Activated CD8-positive, alpha-beta memory T cell treated with anti-CD3 and anti-CD28 coated beads for 24 hours (primary cell): ENCODE data around the gene DQX1.
A peak's percentile ranks its signal among the peaks of the same experiment; 100 is the strongest.

Experiments used
- DNase-seq: peaks from one replicate; pipeline ENCODE4 v3.0.0-alpha.2; 2020

DQX1 gene

DNA sequence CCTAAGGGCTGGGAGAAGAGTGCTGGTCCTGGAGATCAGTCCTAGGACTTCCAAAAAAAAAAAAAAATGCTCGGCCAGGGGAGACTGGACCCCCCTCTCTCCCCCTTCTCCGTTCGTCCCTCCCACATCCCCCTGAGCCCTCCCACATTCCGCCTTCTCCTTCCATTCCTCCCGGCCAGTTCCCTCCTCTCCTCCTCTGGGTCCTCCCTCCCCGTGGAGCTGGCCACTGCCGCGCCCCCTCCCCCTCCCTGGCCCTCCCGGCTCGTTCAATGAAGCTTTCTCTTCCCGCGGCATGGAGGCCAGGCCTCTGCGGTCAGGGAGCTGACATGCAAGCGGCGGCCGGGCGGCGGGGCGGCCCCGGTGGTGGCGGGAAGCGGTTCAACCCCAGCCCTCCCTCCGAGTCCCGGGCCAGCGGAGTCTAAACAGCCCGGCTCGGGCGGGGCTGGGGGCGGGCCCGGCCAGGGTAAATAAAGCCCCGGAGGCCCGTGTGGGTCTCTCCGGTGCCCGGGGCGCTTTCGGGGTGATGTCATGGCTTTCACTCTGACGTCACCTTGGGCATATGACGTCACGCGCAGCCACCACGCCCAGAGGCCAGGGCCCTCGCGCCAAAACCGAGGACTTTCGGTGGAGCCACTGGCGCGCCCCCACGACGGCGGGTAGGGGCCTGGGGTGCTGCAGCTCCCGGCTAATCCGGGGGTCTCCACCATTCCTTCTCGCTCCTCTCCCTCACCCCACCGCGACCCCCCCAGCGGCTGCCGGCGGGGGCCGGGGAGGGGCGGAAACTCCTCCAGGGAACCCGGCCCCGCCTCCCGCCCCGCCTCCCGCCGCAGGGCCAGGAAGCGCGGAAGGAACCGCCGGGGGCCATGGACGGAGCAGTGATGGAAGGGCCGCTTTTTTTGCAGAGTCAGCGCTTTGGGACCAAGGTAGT lies 28.1 kb upstream of the DQX1 start, which contains the start of the genes DOK1 and LOXL3:
DOK1 (plus strand) TSS at position 829 of the 928 bp plus-strand sequence; CDS start at position 864, 35 bp downstream.
LOXL3 (minus strand) TSS at position 51 of the 928 bp plus-strand sequence. CDS start 1,308 bp downstream, outside the sequence.
- peak; percentile 95 for DNase-seq

DNA sequence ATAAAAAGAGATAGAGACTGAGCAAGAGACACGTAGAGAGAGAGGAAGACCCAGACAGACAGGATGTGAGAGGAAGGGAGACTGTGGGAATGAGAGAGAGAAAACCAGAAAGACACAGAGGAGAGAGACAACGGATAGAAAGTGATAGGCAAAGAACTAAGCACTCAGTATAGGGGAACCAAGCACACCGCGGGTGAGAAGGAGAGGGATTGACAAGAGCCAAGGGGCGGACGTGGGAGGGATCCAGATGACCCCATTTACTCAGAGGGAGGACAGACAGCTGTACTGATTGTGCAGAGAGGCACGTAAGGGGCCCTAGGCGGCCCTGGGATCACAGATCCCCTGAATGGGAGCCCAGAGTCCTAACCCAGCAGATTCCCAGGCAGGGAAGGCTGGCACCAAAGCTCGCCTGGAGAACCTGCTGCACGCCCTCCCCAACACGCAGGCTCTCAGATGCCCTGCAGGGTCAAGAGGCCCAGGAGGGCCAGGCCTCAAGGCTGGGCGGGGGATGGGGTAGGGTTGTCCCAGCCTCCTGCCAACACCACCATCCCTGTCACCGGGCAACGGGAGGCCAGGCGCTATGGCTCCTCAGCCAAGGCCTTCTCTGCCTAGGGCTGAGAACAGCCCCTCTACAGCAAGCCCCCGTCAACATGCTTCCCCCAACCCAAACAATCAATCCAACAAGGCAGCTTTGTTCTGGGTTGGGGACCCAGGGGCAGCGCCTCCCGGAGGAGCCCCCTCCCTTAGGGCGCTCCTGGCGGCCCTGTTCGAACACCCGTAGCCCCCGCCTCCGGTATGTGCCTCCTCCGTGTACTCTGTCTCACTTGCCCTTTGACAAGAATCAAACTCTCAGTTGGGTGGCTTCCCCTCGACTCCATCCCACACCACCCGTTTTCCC lies 27.1 kb upstream of the DQX1 start:
- DNase-seq: no peak

DNA sequence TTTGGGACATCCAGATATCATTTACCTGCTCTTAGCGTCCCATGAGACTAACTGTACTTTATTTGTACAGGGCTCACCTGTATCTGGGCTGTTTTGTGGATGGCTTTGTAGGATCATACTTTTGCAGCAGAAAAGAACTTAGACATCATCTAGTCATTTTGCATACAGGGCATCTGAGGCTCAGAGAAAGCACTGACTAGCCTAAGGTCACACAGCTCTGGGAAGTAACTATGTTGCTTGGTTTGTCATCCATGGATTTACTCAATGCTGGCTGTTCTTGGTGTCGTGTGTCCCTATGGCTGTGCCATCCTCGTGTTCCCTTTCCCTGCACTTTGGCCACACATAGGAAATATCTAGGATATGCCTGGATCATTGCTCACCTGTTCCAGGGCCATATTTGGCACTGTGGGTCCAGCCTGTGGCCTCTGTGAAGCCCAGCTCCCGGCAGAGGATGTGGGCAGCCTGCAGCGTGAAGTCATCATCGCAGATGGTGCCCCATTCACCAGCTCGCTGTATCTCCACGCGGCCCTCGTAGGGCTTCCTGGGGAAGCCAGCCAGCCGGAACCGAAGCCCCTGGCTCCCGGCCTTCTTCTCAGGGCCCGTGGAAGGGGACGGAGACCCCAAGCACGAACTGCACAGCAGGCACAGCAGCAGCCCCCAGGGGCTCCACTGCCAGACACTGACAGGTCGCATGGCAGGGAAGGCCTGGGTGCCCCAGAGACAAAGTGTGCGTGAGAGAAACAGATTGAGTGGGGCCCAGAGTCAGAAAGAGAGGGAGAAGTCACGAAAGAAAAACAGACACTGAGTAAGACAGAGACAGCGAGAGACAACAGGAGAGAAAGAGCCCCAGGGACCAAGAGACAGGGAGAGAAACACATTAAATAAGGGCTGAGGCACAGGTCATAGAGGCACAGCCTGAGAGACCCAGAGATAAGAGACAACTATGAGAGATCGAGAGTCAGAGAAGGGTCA lies 26.2 kb upstream of the DQX1 start:
- no peak for DNase-seq

DNA sequence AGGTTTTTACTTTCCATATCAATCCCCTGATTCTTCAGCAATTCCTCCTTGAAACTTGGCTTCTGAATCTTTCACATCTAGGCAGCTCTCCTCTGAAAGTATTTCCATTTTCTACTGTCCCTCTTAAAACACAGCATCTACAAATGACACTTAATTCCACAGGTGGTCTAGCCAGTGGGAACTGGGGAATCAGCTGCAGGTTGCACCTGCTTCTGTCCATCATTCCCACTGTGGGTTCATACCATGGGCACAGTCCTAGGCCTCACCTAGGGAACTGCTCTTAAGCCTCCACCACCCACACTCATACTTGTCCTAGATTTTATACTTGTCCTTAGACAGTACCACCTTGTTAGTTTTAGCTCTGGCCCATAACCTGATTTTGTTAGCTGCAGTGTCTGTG lies 25.5 kb upstream of the DQX1 start:
- no peak for DNase-seq

DNA sequence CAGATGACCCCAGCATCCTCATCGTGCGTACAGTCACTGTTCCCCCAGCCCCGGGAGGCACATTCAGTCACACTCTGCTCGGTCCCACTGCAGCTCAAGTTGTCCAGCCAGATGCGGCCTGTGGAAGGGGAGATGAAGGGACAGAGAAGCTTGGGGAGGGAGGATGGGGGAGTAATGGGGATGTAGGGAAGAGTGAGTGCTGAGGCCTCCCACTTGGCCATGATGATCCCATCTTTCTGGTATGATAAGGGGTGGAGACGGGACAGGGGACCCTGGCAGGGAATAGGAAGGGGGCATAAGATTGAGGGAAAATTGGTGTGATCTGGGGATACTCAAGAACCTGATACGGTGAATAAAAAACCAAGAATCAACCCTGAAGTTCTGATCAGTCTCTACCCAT lies 24.2 kb upstream of the DQX1 start:
- no peak for DNase-seq

DNA sequence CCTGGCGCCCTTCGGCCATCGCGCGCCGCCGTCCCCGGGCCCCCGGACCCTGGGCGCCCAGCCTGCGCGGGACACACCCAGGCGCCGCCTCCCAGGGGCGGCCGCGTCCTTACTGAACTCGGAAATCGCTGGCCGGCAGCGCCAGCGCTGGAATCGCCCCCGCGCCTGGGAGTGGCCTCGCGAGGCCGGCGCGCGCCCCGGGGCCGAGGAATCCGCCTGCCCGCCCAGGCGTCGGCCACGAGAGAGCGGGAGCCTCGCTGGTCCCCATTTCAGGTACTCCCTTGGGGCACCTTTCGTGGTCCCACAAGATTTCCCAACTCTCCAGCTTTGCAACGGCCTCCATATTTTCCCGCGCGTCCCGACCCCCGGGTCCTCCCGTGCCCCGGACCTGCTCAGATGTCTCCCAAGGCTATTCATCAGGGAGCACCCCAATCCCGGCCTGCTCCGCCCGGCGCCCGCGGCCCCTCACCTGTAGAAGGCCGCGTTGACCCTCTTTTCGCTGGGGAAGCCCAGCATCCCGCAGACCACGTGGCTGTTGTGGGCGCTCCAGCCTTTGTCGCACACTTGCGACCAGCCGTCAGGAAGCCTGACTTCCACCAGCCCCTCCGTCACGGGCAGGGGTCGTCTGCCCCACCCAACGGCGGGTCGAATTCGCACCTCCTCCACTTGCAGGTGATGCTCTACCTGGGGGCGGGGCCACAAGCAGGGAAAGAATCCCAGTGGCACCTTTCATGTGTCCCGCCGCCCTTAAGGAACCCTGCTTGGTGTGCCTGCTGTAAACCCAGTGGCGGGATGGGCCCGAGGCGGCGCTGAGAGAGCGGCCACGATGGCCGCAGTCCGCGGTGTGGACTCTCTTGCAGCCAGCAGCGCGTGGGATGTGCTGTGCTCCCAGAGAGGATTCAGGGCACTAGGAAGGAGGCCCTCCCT lies 23.1 kb upstream of the DQX1 start:
- no peak for DNase-seq

DNA sequence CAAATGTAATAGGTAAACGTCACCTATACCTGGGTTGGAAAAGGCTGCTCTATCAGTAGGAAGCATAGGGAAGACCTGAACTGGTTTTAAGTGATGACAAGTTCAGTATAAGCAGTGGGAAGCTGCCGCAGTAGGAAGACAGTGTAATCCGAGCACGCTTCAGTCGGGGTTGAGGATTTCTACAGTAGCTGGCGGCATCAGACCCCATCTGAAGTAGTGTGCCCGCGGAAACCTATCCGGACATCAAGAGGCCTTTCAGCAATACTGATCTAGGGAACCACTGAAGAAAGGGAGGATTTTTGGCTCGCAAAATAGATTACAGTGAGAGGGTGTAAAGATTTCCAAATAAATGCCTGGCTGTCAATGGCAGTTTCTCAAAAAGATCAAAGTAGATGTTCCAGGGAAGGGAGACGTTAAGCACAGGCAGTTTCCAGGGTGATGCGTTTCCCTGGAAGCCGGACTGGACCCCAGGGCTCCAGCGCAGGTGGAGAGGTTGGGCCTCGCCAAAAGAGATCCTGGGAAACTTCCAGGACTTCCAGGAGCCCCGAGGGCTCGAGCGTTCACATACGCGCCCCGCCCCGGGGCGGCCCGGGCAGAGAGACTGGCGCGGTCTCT lies 22.4 kb upstream of the DQX1 start:
- DNase-seq: no peak

DNA sequence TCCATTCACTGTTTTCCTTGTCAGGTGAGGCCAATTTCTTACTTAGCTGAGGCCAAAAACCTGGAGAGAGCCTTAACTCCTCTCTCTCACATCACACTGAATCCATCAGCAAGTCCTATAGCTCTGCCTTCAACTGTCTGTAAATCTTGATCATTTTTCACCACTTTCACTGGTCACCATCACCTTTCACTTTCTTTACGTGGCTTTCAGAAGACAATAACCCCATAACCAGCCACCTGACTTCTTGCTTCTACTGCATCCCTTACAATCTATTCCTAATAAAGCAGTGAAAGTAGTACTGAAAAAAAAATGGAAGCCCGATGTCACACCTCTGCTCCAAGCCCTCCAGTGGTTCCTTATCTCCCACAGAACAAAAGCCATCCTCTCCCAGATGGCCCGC lies 20.0 kb upstream of the DQX1 start:
- DNase-seq: no peak

DNA sequence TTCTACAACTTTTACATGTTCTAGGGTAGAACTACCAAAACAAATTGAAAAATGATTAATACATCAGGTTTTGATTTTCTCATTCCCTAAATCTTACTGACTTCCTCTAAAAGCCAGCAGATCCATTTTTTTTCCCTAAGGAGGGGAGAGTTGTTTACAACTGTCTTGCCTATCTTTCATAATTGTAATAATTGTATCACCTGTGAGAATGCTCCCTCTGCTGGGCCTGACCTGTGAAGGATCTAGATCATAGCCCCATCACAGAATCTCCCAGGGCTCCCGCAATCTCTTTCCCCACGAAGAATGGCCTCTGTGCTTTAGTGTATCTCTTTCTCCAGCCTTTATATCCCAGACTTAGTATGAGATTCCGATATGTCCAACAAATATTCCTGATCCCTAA lies 18.6 kb upstream of the DQX1 start:
- no peak for DNase-seq

DNA sequence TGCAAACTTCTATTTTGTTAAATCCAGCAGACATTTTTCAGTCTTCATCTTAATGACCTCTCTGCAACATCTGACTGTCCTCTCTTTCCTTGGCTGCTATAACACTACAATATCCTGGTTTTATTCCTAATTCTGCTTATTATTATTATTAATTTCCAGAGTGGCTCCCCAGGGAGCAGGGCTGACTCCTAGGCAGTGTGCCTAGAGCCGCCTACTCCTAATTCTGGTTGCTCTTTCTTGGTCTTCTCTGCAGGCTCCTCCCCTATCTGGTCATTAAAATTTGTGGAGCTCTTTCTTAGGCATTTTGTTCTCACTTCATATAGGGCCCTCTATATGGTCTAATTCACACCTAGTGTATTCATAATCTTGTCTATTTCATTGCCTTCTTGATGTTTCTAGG lies 16.9 kb upstream of the DQX1 start:
- DNase-seq: no peak

DNA sequence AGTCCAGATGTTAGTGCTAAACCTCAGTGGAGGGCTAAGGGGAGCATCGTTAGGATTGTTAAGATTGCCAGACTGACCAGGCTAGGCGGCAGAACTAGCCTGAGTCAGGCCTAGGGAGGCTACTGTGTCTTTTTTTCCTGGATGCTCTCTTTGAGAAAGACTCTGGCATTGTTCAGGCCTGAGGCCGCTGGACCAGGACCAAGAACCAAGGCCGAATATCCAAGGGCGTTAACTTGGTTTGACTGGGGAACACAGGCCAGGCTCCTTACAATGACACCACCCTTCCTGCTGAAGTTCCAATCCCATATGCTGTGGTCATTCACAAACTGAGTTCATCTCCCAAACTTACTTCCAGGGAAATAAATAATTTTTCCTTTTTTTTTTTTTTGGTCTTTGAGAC lies 14.3 kb upstream of the DQX1 start:
- DNase-seq: no peak

DNA sequence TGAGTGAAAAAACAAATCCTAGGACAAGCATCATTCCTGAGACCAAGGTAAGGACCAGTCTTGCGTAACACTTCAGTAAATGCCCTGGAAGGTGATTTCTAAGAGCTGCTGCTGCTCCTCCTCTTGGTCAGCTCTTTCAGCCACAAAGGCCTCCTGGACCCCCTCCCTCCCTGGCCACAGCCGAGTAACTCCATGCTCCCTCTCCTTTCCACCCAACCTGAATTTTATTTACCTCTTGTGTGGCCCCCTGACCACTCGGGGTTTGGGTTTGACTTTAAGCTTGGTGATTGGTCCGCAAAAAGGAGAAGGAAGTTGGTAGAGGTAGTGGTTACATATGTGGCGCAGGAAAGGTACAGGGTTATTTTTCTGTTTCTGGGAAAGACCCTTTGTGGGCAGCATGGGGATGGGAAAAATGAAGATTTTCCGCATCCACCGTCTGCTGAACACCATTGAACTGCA lies 12.9 kb upstream of the DQX1 start:
- DNase-seq: no peak

DNA sequence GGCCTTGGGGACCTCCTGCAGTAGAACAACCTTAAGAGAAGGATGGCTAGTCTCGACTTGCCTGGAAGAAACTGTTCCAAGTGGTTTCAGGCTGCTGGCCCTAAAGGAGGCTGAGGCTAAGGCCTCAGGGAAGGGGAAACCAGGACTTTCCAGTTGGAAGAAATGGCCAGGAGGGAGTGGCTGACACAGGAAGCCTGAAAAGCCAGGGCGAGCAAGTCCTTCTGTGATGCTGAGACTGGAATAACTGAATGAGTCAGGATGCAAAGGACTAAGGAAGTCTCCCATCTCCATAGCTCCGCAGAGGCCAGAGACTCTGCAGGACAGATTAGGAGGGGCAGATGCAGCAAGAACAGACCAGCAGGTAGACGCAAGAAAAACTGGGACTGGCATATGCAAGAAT lies 11.1 kb upstream of the DQX1 start:
- DNase-seq: no peak

DNA sequence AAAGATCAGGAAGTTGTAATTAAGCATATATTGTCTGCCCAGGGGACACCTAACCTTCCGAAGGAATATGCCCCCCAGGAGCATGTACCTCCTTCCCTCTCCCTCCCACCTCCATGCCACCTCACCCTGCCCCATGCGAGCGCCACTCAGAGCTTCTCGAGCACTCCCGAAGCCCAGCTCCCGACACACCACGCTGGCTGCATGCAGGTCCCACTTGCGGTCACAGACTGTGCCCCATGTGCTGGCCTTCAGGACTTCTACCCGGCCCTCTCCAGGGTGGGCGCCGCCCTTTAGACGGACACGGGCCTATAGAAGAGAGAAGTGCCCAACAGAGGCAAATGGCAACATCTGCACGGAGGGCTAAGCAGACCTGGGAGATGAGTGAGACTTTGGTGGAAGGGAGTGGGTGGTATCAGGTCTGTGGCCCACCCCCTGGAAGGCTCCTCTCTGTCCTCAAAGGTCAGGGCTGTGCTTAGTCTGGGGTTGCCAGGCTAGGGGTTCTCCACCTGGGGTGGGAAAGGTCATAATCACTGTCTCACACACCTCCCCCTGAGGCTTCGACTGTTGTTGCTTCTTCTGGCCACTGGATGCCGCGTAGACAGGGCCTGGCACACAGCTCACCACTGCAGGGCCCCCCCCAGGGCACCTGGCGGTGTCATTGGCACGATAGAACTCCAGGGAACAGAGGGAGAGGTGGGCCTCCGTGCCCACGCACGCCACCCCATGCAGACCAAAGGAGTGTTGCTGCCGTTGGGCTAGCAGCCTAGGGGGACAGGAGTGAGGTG lies 10.3 kb upstream of the DQX1 start:
- no peak for DNase-seq

DNA sequence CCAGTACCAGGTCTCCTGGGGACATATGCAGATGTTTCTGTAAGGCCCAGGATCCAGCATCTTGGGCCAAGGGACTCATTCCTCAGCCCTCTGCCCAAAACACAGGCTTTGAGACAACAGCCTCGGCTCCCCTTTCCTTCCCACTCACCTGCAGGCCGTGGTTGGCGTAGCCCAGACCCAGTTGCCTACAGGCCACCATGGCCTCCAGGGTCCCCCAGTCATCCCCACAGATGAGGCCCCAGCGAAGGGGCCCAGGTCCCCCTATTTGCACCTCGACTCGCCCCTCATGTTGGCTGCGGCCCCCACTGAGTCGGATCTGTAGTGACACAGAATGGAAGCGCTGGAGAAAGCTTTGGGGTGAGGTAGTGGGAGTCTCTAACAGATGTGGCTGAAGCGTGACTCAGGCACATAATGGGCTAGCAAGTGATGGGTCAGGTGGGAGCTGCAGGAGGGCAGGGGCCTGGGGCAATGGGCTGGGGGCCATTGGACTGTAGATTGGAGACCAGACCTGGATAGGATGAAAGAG lies 9.5 kb upstream of the DQX1 start:
- no peak for DNase-seq

DNA sequence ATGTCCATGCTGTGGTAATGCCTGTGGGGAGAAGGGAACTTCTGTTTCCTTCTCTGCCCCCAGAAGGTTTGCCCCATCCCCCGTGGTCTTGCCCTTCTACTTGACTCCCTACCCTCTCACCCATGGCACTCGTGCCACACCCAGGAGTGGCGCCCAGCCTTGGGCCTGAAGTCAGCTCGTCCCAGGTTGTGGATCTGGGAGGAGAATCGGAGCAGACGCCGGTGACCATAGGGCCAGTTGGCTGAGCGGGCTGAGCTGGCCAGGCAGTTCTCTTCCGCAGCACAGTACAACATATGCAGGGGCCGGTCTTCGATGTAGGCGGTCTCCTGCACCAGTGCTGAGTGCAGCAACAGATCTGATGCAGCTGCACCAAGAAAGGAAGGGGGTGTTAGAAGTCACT lies 8.4 kb upstream of the DQX1 start:
- DNase-seq: no peak

DNA sequence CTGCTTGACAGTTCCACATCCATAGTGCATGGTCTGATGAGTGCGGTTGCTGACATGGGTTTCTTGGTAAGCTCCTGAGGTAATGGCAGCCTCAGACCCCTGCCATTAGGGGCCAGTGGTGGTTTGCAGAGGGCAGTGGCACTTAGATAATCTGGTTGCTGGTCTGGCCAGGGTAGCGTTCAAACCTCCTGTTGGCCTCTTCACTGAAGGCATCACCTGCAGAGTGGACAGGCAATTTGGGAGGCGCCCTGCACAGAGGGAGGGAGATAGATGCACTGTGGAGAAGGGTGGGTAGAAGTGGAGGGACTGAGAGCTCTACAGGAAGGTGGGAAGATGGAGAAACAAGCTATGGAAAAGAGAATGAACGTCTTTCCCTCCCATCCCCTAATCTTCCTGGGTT lies 7.4 kb upstream of the DQX1 start:
- DNase-seq: no peak

DNA sequence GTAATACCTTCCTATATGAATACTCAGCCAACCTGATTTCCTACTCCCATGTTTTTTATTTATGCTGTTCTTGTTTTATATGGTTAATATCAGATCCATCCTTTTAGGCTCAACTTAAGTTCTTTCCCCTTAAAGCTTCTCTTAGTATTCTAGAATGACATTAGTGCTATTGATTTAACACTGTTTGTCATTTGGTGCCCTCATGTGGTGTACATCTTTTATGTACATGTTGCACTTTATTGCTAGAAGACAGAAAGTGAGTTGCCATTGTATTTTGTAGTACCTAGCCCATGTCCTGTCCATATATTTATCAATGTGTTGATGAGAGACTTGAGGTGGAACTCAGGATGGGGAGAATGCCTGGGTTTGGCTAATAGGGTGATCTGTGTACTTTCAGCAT lies 6.2 kb upstream of the DQX1 start:
- DNase-seq: no peak

DNA sequence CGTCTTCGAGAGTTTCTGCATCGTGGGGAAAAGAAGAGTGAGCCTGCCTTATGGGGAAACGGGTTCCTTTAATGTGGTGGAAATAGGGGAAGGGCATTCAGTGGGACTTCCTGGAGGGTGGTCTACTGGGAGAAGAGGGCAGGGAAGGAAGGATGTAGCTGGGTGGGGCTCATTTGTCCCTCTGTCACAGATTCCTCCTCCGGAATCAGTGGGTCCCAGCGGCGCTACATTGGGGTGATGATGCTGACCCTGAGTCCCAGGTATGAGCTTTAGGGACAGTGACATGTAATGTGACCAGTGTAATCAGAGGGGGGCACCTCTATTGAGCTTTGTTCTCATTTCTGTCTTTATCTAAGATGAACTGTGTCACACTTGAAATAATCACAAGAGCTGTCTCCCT lies 5.6 kb upstream of the DQX1 start:
- DNase-seq: no peak
